Kidney epithelial cell (primary cell): Measurements from ENCODE around the gene KLHL3. TPM values are rescaled to one million over a fixed set of nuclear protein-coding genes. Genes with fewer than 3 reads are reported as not detected.

Source experiments
- DNase-seq: peaks from one replicate; pipeline ENCODE4 v3.0.0-alpha.2; 2010; ENCODE audit warnings: low read depth
- H3K27me3 ChIP-seq: 2 replicates; pipeline ENCODE4 v1.6.0; 2011; ENCODE audit warnings: low read length; ENCODE audit not compliant: control insufficient read depth, insufficient read depth
- H3K36me3 ChIP-seq: 2 replicates; pipeline ENCODE4 v1.5.1; 2011; ENCODE audit warnings: low read length; ENCODE audit not compliant: control insufficient read depth, insufficient read depth
- H3K4me3 ChIP-seq: 2 replicates; pipeline ENCODE4 v1.5.1; 2011; ENCODE audit warnings: low read depth, mild to moderate bottlenecking, control low read depth, low read length
- CTCF ChIP-seq: IDR thresholded peaks from 2 replicates; pipeline ENCODE4 v1.5.1; 2011; ENCODE audit warnings: mild to moderate bottlenecking, moderate library complexity, low read length, control low read depth, inconsistent platforms; ENCODE audit not compliant: insufficient read depth, poor library complexity, severe bottlenecking
- total RNA-seq: library from RNA; depleted of rRNA; stranded (reverse); fragments of >200 nt; gene quantifications from 2 replicates; pipeline ENCODE4 v1.2.3, GENCODE V29; 2015

The KLHL3 gene
- total RNA-seq, 1 donor from 2014 or later: 2.8 TPM

GRCh38 chr5:137659209-137659608, 76.7 kb downstream of the KLHL3 start:
- Histone ChIP-seq H3K36me3 (no peaks in the 10 kb centered on the region), H3K4me3 (no peak overlapping the region), H3K27me3 (no peaks in the 10 kb centered on the region)
- no peak for DNase-seq
- no peak for TF ChIP-seq CTCF

DNA sequence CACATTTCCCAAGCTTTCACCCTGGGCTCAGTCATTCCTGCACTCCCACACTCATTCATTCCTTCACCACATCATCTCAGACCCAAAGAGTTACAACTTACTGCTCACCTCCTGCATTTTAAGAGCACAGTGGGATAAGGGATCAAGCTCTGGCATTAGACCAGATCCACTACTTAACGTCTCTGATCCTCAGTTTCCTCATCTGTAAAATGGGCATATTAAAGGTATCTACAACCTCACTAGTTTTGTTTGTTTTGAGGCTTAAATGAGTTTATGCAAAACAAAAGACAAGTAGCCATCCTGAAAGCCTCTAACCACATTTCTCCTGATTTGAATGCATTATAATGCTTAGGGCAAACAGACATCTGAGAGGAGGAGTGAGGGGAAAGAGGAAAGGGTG, 77.6 kb downstream of the KLHL3 start:
- Histone ChIP-seq H3K36me3 (no peaks in the 10 kb centered on the region), H3K4me3 (no peak overlapping the region), H3K27me3 (no peaks in the 10 kb centered on the region)
- no peak for TF ChIP-seq CTCF
- DNase-seq: no peak

DNA sequence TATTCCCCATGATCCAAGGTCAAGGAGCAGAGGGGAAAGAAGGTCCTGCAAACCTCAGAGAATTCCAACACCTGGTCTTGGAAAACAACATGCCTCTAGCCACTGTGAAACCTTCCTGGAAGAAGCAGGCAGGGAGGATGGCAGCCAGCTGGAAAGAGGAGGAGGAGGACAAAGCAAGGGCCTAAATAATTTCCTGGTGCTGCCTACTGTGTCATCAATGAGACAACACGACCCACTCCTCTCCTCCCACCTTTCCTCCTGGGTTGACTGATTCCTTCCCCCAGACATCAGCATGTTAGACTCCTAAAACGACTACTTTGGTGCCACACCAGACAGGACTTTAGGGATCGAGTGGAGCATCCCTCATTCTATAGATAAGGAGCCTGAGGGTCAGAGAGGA, 78.8 kb downstream of the KLHL3 start:
- Histone ChIP-seq H3K4me3 (no peak overlapping the region), H3K36me3 (no peaks in the 10 kb centered on the region), H3K27me3 (no peaks in the 10 kb centered on the region)
- no peak for DNase-seq
- no peak for TF ChIP-seq CTCF

- DNase-seq: no peak
- Histone ChIP-seq H3K4me3 (no peak overlapping the region), H3K27me3 (no peaks in the 10 kb centered on the region), H3K36me3 (no peaks in the 10 kb centered on the region)
- no peak for TF ChIP-seq CTCF
These were observed 79.3 kb downstream of the KLHL3 start for GRCh38 chr5:137656558-137656957.

GRCh38 chr5:137651022-137651421, 84.9 kb downstream of the KLHL3 start:
- no peak for DNase-seq
- TF ChIP-seq CTCF: no peak
- H3K4me3 ChIP-seq: no peak overlapping the region
- no peaks in the 10 kb centered on the region for H3K36me3 ChIP-seq
- no peaks in the 10 kb centered on the region for H3K27me3 ChIP-seq

DNA sequence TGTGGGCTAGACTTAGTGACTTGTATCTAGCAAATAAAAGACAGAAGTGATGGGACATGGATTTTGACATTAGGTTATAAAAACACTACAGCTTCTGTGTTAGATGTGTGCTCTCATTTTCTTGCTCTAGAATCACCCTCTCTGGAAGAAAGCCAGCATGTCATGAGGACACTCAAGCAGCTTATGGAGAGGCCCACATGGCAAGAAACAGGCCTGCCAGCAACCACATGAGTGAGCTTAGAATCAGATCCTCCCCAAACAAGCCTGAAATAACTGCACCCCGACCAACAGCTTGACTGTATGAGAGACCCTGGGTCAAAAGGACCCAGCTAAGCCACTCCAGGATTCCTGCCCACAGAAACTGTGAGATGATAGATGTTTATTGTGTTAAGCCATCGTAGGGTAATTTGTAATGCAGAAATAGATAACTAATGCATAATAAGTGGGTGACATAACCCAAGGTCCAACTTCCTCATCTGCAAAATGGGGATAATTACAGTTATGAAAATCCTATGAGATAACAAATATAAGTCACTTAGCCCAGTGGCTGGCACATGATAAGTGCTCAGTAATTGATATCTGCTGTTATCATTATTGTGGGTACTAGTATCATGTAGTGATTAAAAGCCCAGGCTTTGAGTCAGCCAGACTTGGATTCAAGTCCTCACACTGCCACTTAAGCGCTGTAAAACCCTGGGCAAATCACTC, 86.5 kb downstream of the KLHL3 start:
- Histone ChIP-seq H3K4me3 (no peak overlapping the region), H3K27me3 (no peaks in the 10 kb centered on the region), H3K36me3 (no peaks in the 10 kb centered on the region)
- TF ChIP-seq CTCF: no peak
- DNase-seq: no peak
